GM19099 (cell line): Measurements from ENCODE around the gene NADK2.

Source experiments
- POLR2A ChIP-seq: IDR thresholded peaks from 3 replicates; pipeline ENCODE4 v1.6.1; 2011; ENCODE audit warnings: low read depth; ENCODE audit not compliant: insufficient read length; ENCODE audit errors: extremely low read depth

NADK2 gene

GRCh38 chr5:36241631-36242533 is at the start of gene NADK2:
Gene NADK2 (minus strand): TSS chr5:36241925. CDS start chr5:36241798, 127 bp downstream.
- TF ChIP-seq POLR2A, result peak; percentile 50

- TF ChIP-seq POLR2A, result no peak
These were observed 44.3 kb upstream of the NADK2 start for GRCh38 chr5:36285837-36286615.

- TF ChIP-seq POLR2A, result no peak
These were observed 39.9 kb upstream of the NADK2 start for GRCh38 chr5:36281626-36282025.

GRCh38 chr5:36279054-36279698 is 37.5 kb upstream of the NADK2 start:
- TF ChIP-seq POLR2A, result no peak

GRCh38 chr5:36277521-36278176 is 35.9 kb upstream of the NADK2 start:
- no peak for TF ChIP-seq POLR2A

GRCh38 chr5:36276864-36277263 is 35.1 kb upstream of the NADK2 start:
- no peak for TF ChIP-seq POLR2A

- TF ChIP-seq POLR2A, result no peak
These were observed 32.2 kb upstream of the NADK2 start for GRCh38 chr5:36273809-36274526.

- TF ChIP-seq POLR2A, result no peak
These were observed 30.5 kb upstream of the NADK2 start for GRCh38 chr5:36272136-36272690.

GRCh38 chr5:36270876-36271575 is 29.3 kb upstream of the NADK2 start:
- no peak for TF ChIP-seq POLR2A

- TF ChIP-seq POLR2A, result no peak
These were observed 28.4 kb upstream of the NADK2 start for GRCh38 chr5:36270175-36270574.

GRCh38 chr5:36269478-36269877 is 27.8 kb upstream of the NADK2 start:
- no peak for TF ChIP-seq POLR2A

- TF ChIP-seq POLR2A, result no peak
These were observed 26.2 kb upstream of the NADK2 start for GRCh38 chr5:36267905-36268304.

GRCh38 chr5:36264202-36264760 is 22.6 kb upstream of the NADK2 start:
- TF ChIP-seq POLR2A, result no peak
